Prostate gland (tissue), 2 donors: ENCODE data around the gene ADGRG1. TPM values are rescaled to one million over a fixed set of nuclear protein-coding genes. Genes with fewer than 3 reads are reported as not detected.

Experiments
- DNase-seq: peaks from one replicate; pipeline ENCODE4 v3.0.0-alpha.2; 2019; ENCODE audit warnings: low spot score
- H3K27ac ChIP-seq, 2 donors: fragments of 200-600 bp; sonication (generic); 2 replicates each; pipeline ENCODE4 v1.5.1; 2017 to 2019
- H3K27me3 ChIP-seq: fragments of 200-600 bp; sonication (generic); replicated peaks from 2 replicates; pipeline ENCODE4 v1.5.1; 2019; ENCODE audit not compliant: insufficient read depth
- H3K36me3 ChIP-seq, 2 donors: fragments of 200-600 bp; sonication (generic); 1 replicate in 1 of 2; 2 replicates in 1 of 2; pipeline versions ENCODE4 v1.5.1 to v1.8.1; 2017 to 2019
- H3K4me1 ChIP-seq: fragments of 200-600 bp; sonication (generic); replicated peaks from 2 replicates; pipeline ENCODE4 v1.5.1; 2019
- H3K4me3 ChIP-seq, 2 donors: fragments of 200-600 bp; sonication (generic); 2 replicates each; pipeline ENCODE4 v1.5.1; 2017 to 2019
- H3K9me3 ChIP-seq: fragments of 200-600 bp; sonication (generic); 2 replicates; pipeline ENCODE4 v1.5.1; 2017
- CTCF ChIP-seq, 4 experiments: fragments of 200-600 bp in 2 of 4; fragments of 450-650 bp in 2 of 4; sonication (generic) in 2 of 4; IDR thresholded peaks; 1 replicate in 3 of 4; 2 replicates in 1 of 4; pipeline ENCODE4 v1.5.1; 2016 to 2019; ENCODE audit warnings: antibody characterized with exemption in 4 of 4, mild to moderate bottlenecking in 2 of 4, moderate library complexity in 2 of 4
- POLR2A ChIP-seq: fragments of 450-650 bp; IDR thresholded peaks from one replicate; pipeline ENCODE4 v1.6.1; 2016; ENCODE audit warnings: antibody characterized with exemption, mild to moderate bottlenecking
- POLR2AphosphoS5 ChIP-seq: sonication (generic); formaldehyde crosslinking; IDR thresholded peaks from one replicate; pipeline ENCODE4 v1.6.1; 2017; ENCODE audit warnings: antibody characterized with exemption
- WGBS: methylation state at CpG from one replicate; pipeline ENCODE4 v1.1.5; 2018; 5-methylcytosine and 5-hydroxymethylcytosine counted together
- intact Hi-C: fragments of 100-400 bp; cut with DNase I; formaldehyde crosslinking; loops from one replicate; pipeline ENCODE4 v1.14.2; 2022
- total RNA-seq, 2 donors: library from RNA; depleted of rRNA; stranded (reverse); fragments of >200 nt; gene quantifications; one replicate each; pipeline ENCODE4 v1.1.0, GENCODE V29; 2016

Gene ADGRG1
- total RNA-seq, 2 donors from 2014 or later: 78.5 to 347 TPM

- Histone ChIP-seq H3K4me1 (no peaks in the 10 kb centered on the region), H3K27me3 (no peaks in the 10 kb centered on the region), H3K9me3 (no peaks in the 10 kb centered on the region), H3K4me3 (no peak overlapping the region), H3K36me3 (peaks cover 0 to 2% of the 10 kb centered on the region in 2 donors), H3K27ac (peak overlapping the region; percentile 12 to 40)
- no peak for TF ChIP-seq POLR2AphosphoS5
- no peak for TF ChIP-seq CTCF (IDR thresholded peaks at IDR 0.05)
- no peak for TF ChIP-seq POLR2A
- 87% methylated on average over 5 of the region's 5 CpGs for WGBS
- no peak for DNase-seq
- intact Hi-C loops: loop anchor here (5.0 kb wide), 2 partner anchors 56 to 134 kb away; no protein-coding TSS in a partner anchor
Measured at GRCh38 chr16:57648125-57648524, 19.7 kb downstream of the ADGRG1 start.

GRCh38 chr16:57648581-57649442 lies 20.4 kb downstream of the ADGRG1 start:
- H3K36me3 ChIP-seq: peaks cover 0 to 2% of the 10 kb centered on the region in 2 donors
- intact Hi-C loops: loop anchor here (5.0 kb wide), 2 partner anchors 57 to 133 kb away; no protein-coding TSS in a partner anchor
- no peaks in the 10 kb centered on the region for H3K27me3 ChIP-seq
- WGBS: 51% methylated on average over 18 of the region's 18 CpGs
- DNase-seq: peak; percentile 70
- peak overlapping the region in 1 of 2 donors; percentile 40 for H3K27ac ChIP-seq
- no peaks in the 10 kb centered on the region for H3K4me1 ChIP-seq
- peak; percentile 99 to 100 (median 100) for TF ChIP-seq CTCF (IDR thresholded peaks at IDR 0.05)
- TF ChIP-seq POLR2AphosphoS5: peak; percentile 64
- no peak for TF ChIP-seq POLR2A
- no peak overlapping the region for H3K4me3 ChIP-seq
- H3K9me3 ChIP-seq: no peaks in the 10 kb centered on the region

- DNase-seq: no peak
- no peaks in the 10 kb centered on the region for H3K4me1 ChIP-seq
- peaks cover 0 to 2% of the 10 kb centered on the region in 2 donors for H3K36me3 ChIP-seq
- H3K9me3 ChIP-seq: no peaks in the 10 kb centered on the region
- no peaks in the 10 kb centered on the region for H3K27me3 ChIP-seq
- TF ChIP-seq CTCF (IDR thresholded peaks at IDR 0.05) (no peak), POLR2AphosphoS5 (no peak), POLR2A (no peak)
- H3K4me3 ChIP-seq: no peak overlapping the region
- no peak overlapping the region for H3K27ac ChIP-seq
- 87% methylated on average over 6 of the region's 6 CpGs for WGBS
- intact Hi-C loops: loop anchor here (5.0 kb wide), 2 partner anchors 57 to 133 kb away; no protein-coding TSS in a partner anchor
Measured at GRCh38 chr16:57649443-57649751, 21.0 kb downstream of the ADGRG1 start.

- Histone ChIP-seq H3K4me1 (no peaks in the 10 kb centered on the region), H3K36me3 (peaks cover 0 to 2% of the 10 kb centered on the region in 2 donors), H3K4me3 (no peak overlapping the region), H3K9me3 (no peaks in the 10 kb centered on the region), H3K27ac (no peak overlapping the region), H3K27me3 (no peaks in the 10 kb centered on the region)
- DNase-seq: no peak
- intact Hi-C loops: loop anchor here (5.0 to 10.0 kb wide), 3 partner anchors 58 to 132 kb away; no protein-coding TSS in a partner anchor
- WGBS: 89% methylated on average over 7 of the region's 7 CpGs
- TF ChIP-seq POLR2A (no peak), POLR2AphosphoS5 (no peak), CTCF (IDR thresholded peaks at IDR 0.05) (no peak)
Measured at GRCh38 chr16:57649846-57650245, 21.4 kb downstream of the ADGRG1 start.
